Smooth muscle cell of the brain vasculature (primary cell): ENCODE data around the gene SMYD3.

Source experiments
- DNase-seq: peaks from one replicate; pipeline ENCODE4 v3.0.0-alpha.2; 2012; ENCODE audit warnings: low read depth, low spot score

Gene SMYD3

DNA sequence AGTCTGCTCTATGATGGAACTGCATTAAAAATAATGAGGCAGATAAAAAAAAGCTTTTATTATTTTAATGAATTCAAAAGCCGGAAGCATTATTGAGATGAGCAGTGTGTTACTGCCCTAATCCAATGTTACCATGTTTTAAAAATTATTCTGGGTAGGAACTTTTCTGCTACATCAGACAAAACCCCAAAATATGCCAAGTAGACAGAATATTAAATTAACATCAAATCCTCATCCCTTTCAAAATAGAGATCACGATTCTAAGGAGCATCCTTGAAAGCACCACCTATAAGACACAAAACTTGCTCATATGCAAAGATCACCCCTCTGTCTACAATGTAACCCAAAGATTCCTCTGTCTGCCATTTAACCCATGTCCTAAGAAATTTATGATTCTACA lies 357.5 kb downstream of the SMYD3 start:
- no peak for DNase-seq

DNA sequence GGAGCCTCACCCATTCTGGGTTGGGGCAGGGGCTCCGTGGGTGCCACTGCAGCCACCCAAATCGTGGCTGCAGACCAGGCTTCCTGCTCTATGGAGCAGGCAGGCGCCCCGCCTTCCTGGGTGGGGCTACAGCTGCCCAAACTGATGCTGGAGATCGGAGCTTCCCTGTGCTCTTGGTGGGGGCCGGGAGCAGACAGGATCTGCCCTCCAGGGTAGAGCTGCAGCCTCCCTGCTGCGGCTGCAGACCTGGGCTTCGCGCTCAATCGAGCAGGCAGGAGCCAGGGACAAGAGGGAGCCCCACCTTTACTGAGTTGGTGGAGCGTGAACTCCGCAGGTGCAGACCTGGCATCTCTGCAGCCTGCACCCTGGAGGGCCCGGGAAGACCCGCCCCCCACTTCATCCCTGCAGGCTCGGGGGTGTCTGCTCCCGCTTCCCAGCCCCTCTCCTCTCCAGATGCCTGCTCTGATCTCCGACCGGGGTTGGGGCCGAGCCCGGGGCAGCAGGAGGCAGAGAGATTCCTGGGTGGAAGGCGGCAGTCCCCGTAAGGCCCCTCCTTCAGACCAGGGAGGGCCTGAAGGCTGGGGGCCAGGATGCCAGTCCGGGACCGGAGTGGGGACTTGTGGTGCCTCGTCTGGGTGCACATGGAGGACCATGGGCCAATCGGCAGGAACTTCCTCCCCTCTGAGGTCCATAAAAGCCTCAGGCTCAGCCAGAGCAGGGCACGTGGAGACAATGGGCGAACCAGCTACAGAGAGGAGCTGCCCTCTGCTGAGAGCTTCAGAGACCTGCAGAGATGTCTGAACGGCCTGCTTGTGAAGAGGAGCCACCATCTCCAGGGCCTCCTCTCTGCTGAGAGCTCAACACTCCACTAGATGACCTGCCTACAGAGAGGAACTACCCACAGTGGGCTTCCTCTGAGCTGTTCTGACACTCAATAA lies 359.3 kb downstream of the SMYD3 start:
- DNase-seq = no peak

GRCh38 chr1:246146804-246147523 lies 360.1 kb downstream of the SMYD3 start:
- no peak for DNase-seq

GRCh38 chr1:246145900-246146299 lies 361.2 kb downstream of the SMYD3 start:
- no peak for DNase-seq

DNA sequence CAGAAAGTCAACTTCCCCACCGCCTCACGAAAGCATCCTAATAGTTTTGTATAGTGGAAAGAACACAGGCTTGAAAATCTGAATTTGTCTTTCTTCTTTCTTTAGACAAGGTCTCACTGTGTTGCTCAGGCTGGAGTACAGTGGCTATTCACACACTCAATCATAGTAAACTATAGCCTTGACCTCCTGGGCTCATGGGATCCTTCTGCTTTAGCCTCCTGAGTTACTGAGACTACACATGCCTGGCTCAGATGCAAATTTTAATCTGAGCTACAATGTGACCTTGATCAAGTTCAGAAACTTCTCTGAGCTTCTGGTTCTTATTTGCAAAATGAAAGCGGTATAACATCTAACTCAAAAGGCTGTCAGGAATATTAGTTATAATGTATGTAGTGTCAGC lies 362.1 kb downstream of the SMYD3 start:
- no peak for DNase-seq

- DNase-seq = peak; percentile 37
Measured at GRCh38 chr1:246142320-246142893, 364.7 kb downstream of the SMYD3 start.

- no peak for DNase-seq
Measured at GRCh38 chr1:246141306-246141705, 365.8 kb downstream of the SMYD3 start.

DNA sequence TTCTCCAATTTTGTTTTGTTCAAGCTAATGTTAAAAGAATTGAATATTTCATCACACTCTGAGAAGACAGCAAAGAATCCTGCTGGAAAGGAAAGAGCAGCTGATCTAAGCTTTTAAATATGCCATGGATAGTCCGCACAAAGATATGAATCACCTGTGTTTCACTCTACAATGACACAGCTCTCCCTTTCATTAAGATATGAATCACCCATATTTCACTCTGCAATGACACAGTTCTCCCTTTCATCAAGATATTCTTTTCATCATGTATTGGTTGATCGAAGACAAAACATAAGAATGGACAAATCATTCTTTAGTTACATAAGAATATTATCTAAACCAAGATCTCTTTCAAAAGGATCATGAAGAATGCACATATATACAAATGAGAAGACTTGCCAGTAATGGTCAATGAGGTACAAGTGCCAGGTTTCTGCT lies 367.3 kb downstream of the SMYD3 start:
- DNase-seq = no peak

DNA sequence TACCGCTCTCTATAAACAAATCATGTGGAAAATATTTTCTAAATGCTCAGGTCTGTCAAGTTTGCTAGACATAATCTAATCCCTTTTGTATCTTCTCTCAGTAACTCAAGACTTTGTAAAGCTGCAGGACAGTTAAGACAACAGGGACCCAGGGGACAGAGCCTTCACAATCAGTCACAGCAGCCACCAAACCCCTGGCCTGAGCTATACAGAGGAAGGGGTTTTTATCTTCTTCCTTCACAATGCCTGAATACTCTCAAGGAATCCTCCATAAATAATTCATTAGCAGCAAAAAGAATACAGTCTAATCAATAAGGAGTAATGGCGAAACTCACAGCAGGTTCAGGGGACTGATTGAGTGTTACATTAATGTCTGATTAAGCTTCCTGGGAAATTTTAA lies 368.3 kb downstream of the SMYD3 start:
- DNase-seq = no peak

DNA sequence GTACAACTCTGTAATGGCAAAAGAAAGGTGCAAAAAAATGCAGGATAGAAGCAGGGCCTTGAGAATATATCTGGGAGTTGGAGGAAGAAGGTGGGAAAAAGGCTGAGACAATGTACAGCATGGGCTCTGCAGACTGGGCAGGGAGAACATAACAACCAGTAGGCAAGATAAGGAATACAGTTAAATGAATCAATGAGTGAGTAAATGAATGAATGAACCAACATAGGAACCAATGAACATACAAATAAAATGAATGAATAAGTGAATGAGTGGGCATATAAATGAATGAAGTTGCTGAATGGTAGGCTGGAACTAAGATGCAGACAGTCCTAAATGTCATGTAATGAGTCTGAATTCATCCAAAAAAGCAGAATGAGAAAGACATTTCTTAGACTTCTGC lies 370.6 kb downstream of the SMYD3 start:
- DNase-seq = no peak

DNA sequence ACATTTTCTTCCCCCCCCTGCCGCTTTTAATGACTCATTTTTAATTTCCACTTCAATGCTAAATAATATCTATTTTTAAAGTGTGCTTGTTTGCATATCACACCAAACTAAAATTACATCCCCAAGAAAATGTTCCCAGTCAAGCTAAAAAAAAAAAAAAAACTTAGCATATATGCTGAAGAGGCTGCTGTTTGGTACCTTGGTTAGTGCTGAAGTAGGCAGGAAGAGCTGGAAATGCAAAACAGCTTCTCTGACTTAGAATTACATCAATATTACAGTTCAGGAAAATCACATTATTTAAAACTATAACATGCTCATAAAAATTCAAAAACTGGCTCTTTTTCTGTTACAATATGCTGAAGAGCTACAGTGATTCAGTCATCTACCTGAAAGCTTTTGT lies 372.3 kb downstream of the SMYD3 start:
- no peak for DNase-seq

DNA sequence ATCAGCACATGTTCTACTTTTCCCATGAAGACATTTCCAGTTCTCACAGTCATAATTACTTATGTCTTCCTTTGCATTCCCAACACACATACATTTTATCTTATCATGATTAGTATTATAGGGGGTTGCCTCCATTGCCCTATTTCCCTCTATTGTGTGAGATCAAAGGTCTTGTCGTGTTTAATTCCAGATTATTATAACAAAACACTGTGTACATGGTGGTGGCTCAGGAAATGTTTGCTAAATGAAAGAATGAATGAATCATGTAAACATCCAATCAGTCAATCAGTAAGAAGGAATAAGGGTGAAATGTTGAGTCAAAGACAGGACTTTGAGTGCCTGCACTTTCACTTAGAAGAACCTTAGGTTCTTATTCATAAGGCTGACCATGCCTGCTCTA lies 376.0 kb downstream of the SMYD3 start:
- DNase-seq = no peak

DNA sequence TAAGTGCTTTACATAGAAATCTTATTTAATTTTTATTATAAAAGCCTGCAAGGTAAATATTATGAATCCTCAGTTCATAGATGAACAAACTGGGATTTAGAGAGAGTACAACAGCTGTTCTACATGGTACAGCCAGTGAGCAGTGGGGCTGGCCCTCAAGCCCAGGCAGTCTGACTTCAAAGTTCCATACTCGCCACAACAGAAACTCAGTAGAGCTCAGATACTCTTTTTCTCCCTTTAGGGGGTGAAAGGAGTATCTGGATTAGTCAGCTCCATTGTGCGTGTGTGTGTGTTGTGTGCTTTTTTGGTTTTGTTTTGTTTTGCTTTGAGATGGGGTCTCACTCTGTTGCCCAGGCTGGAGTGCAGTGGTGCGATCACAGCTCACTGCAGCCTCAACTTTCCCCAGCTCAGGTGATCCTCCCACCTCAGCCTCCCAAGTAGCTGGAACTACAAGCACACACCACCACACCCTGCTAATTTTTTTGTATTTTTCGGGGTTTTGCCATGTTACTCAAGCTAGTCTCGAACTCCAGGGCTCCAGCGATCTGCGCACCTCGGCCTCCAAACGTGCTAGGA lies 378.5 kb downstream of the SMYD3 start:
- DNase-seq = no peak

DNA sequence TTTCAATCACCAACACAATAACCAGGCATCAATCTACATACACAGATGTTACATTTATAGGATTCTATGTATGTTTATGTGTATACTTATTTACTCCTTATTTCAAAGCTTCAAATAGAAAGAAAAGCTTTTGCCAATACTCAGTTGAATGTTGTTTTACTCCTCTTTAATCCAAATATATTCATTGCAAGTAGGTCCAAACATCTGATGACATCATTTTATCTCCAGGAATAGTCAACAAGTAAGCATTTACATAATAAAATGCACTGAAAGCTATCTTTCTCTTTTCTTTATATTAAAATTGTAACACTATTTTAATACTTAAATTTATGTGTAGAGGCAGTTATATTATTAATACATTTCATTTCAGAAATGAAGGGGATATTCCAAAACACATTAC lies 380.5 kb downstream of the SMYD3 start:
- no peak for DNase-seq

- no peak for DNase-seq
Measured at GRCh38 chr1:246122071-246122470, 385.0 kb downstream of the SMYD3 start.

- no peak for DNase-seq
Measured at GRCh38 chr1:246121533-246121932, 385.5 kb downstream of the SMYD3 start.

GRCh38 chr1:246117066-246117791 lies 389.9 kb downstream of the SMYD3 start:
- DNase-seq = no peak

- no peak for DNase-seq
Measured at GRCh38 chr1:246114369-246114768, 392.7 kb downstream of the SMYD3 start.

- DNase-seq = no peak
Measured at GRCh38 chr1:246113555-246114095, 393.5 kb downstream of the SMYD3 start.

DNA sequence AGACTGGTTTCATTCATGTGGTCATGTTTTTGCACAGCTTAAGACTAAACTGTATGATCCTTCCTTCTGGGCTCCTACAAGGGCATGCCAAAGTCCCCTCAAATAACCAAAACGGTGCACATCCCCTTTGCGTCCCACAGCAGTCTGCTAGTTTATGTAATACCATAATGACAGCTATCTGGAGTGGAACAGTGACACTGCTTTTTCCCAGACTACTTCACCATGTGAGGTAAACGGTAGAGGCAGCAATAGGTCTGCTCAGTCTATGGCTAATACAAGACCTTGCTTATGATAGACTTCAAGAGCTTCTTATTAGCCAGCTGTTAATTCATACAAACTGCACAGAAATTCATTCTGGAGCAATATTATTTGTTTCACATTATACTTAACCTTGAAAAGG lies 395.5 kb downstream of the SMYD3 start:
- DNase-seq = no peak
